NT2/D1 (cell line): Measurements from ENCODE around the gene TPK1.

Experiments
- DNase-seq: peaks from one replicate; pipeline ENCODE4 v3.0.0-alpha.2; 2011; ENCODE audit warnings: low read depth, low spot score
- H3K27me3 ChIP-seq: 2 replicates; pipeline ENCODE4 v1.6.0; 2011; ENCODE audit warnings: mild to moderate bottlenecking; ENCODE audit not compliant: insufficient read length, insufficient read depth
- H3K36me3 ChIP-seq: 2 replicates; pipeline ENCODE4 v1.6.1; 2011; ENCODE audit warnings: mild to moderate bottlenecking, low read length, mixed read lengths; ENCODE audit not compliant: insufficient read depth, insufficient read length
- H3K4me1 ChIP-seq: 2 replicates; pipeline ENCODE4 v1.5.1; 2011; ENCODE audit not compliant: insufficient read depth, insufficient read length
- H3K4me3 ChIP-seq: 2 replicates; pipeline ENCODE4 v1.5.1; 2011; ENCODE audit warnings: low read depth; ENCODE audit not compliant: insufficient read length
- H3K9ac ChIP-seq: 2 replicates; pipeline ENCODE4 v1.6.0; 2011; ENCODE audit warnings: low read depth; ENCODE audit not compliant: insufficient read length
- H3K9me3 ChIP-seq: 2 replicates; pipeline ENCODE4 v1.5.1; 2011; ENCODE audit warnings: mild to moderate bottlenecking, low read length; ENCODE audit not compliant: insufficient read depth
- SUZ12 ChIP-seq: IDR thresholded peaks from 2 replicates; pipeline ENCODE4 v1.6.1; 2011; ENCODE audit not compliant: insufficient read length, insufficient read depth; ENCODE audit errors: extremely low read depth
- YY1 ChIP-seq: IDR thresholded peaks from 2 replicates; pipeline ENCODE4 v1.6.1; 2011; ENCODE audit not compliant: insufficient read length, insufficient read depth
- ZNF274 ChIP-seq: IDR thresholded peaks from 2 replicates; pipeline ENCODE4 v1.6.1; 2011; ENCODE audit warnings: mild to moderate bottlenecking, low read depth, low read length

TPK1 gene

GRCh38 chr7:144777005-144777839 lies 58.6 kb downstream of the TPK1 start:
- H3K4me3 ChIP-seq = no peak overlapping the region
- H3K36me3 ChIP-seq = no peaks in the 10 kb centered on the region
- H3K27me3 ChIP-seq = no peaks in the 10 kb centered on the region
- no peaks in the 10 kb centered on the region for H3K4me1 ChIP-seq
- no peak for DNase-seq
- H3K9me3 ChIP-seq = no peaks in the 10 kb centered on the region
- TF ChIP-seq SUZ12 (no peak), YY1 (no peak), ZNF274 (no peak)
- no peak overlapping the region for H3K9ac ChIP-seq

- H3K9ac ChIP-seq = no peak overlapping the region
- H3K36me3 ChIP-seq = no peaks in the 10 kb centered on the region
- no peaks in the 10 kb centered on the region for H3K27me3 ChIP-seq
- no peak for TF ChIP-seq ZNF274
- TF ChIP-seq YY1 = no peak
- no peak for TF ChIP-seq SUZ12
- no peak overlapping the region for H3K4me3 ChIP-seq
- no peak for DNase-seq
- no peaks in the 10 kb centered on the region for H3K4me1 ChIP-seq
- H3K9me3 ChIP-seq = no peaks in the 10 kb centered on the region
These were observed 59.4 kb downstream of the TPK1 start for GRCh38 chr7:144776447-144776846.

DNA sequence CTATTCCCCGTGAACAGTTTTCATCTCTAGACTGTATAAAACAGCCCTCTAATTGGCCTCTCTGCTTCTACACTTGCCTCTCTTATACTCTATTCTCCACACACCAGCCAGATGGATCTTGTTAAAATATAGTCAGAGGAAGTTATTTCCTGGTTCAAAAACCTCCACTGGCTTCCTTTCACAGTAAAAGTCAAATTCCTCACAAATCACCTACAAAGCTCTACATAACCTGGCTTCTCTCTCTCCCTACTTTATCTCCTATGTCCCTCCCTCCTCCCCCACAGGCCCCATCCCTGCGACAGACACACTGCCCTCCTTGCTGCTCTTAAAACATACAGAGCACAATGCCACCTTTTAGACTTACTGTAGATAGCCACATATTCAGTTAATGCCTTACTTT lies 60.1 kb downstream of the TPK1 start:
- Histone ChIP-seq H3K4me3 (no peak overlapping the region), H3K9ac (no peak overlapping the region), H3K27me3 (no peaks in the 10 kb centered on the region), H3K9me3 (no peaks in the 10 kb centered on the region), H3K4me1 (no peaks in the 10 kb centered on the region), H3K36me3 (no peaks in the 10 kb centered on the region)
- no peak for DNase-seq
- TF ChIP-seq SUZ12 = no peak

DNA sequence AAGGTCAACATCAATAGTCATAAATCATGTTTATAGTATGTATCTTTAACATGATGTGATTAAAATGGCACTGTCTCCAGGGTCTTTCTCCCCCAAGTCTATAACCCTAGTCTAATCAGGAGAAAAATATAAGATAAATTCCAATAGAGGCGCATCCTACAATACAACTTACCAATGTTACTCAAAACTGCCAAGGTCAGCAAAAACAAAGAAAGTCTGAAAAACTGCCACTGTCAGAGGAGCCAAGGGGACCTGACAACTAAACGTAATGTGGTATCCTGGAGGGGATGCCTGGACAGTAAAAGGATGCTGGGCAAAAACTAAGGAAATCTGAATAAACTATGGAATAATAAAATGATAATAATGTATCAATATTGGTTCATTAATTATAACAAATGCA lies 63.9 kb downstream of the TPK1 start:
- no peak for DNase-seq
- H3K4me3 ChIP-seq = no peak overlapping the region
- no peak overlapping the region for H3K9ac ChIP-seq
- no peaks in the 10 kb centered on the region for H3K4me1 ChIP-seq
- H3K36me3 ChIP-seq = no peaks in the 10 kb centered on the region
- no peaks in the 10 kb centered on the region for H3K27me3 ChIP-seq
- TF ChIP-seq SUZ12 = no peak
- no peak for TF ChIP-seq YY1
- TF ChIP-seq ZNF274 = no peak
- no peaks in the 10 kb centered on the region for H3K9me3 ChIP-seq

DNA sequence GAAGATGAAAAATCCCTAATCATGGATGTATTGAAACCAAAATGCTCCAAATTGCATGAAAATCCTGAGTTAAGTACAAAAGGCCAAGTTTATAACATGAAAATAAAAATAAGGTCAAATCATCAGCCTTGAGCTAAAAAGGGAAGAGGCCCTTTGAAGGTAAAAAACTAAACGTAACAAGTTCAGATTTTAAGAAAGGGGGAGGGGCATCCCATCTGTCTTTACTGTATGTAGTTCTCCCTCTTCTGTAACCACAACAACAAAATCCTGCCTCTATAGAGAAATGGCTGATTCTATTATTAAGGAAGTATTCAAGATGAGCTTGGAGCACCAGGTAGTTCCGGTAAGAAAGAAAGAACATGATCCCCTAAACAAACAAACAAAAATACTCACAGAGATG lies 64.7 kb downstream of the TPK1 start:
- H3K4me3 ChIP-seq = no peak overlapping the region
- no peaks in the 10 kb centered on the region for H3K4me1 ChIP-seq
- TF ChIP-seq ZNF274 (no peak), SUZ12 (no peak), YY1 (no peak)
- no peak for DNase-seq
- H3K27me3 ChIP-seq = no peaks in the 10 kb centered on the region
- no peaks in the 10 kb centered on the region for H3K9me3 ChIP-seq
- H3K36me3 ChIP-seq = no peaks in the 10 kb centered on the region
- no peak overlapping the region for H3K9ac ChIP-seq

DNA sequence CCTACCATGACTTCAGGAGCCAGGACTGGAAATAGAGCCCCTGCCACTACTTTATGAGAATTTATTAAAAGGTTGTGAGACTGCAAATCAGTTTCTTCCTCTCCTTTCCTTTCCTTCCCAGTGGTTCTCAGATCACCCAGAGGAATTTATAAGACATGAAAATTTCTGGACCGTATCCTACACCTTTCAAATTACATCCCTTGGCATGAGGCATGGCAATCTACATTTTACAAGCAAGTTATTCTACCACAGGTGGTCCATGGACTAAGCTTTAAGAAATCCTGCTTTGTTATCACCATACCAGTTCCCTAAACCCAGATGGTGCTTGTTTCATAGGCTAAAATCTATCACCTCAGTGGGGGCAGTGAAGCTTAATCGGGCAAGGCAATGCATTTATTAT lies 66.5 kb downstream of the TPK1 start:
- Histone ChIP-seq H3K9ac (no peak overlapping the region), H3K36me3 (no peaks in the 10 kb centered on the region), H3K4me1 (no peaks in the 10 kb centered on the region), H3K9me3 (no peaks in the 10 kb centered on the region), H3K27me3 (no peaks in the 10 kb centered on the region), H3K4me3 (no peak overlapping the region)
- DNase-seq = no peak
- TF ChIP-seq ZNF274 = no peak
- TF ChIP-seq SUZ12 = no peak
- TF ChIP-seq YY1 = no peak

DNA sequence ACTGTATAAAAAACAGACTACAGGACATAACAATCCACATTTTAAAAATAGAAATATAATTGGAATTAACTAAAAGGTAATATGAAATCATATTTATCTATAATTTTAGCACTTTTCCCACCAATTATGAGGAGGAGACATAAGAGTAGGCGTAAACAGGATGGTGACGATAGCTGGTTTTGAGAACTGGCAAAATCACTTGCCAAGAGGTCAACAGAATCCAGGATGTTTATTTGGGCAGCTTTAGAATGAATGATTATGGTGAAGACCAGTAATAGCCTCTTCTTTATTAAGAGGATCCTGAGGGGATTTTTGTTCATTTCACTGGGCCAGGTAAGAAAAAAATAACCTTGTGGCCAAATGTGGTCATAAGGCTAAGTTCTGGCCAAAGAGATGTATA lies 67.2 kb downstream of the TPK1 start:
- Histone ChIP-seq H3K4me1 (no peaks in the 10 kb centered on the region), H3K9ac (no peak overlapping the region), H3K4me3 (no peak overlapping the region), H3K9me3 (no peaks in the 10 kb centered on the region), H3K27me3 (no peaks in the 10 kb centered on the region), H3K36me3 (no peaks in the 10 kb centered on the region)
- TF ChIP-seq YY1 (no peak), SUZ12 (no peak), ZNF274 (no peak)
- DNase-seq = no peak

GRCh38 chr7:144763291-144763690 lies 72.6 kb downstream of the TPK1 start:
- no peak overlapping the region for H3K4me3 ChIP-seq
- no peak for DNase-seq
- H3K36me3 ChIP-seq = no peaks in the 10 kb centered on the region
- no peak overlapping the region for H3K9ac ChIP-seq
- no peaks in the 10 kb centered on the region for H3K9me3 ChIP-seq
- TF ChIP-seq ZNF274 = no peak
- no peak for TF ChIP-seq YY1
- no peak for TF ChIP-seq SUZ12
- no peaks in the 10 kb centered on the region for H3K4me1 ChIP-seq
- no peaks in the 10 kb centered on the region for H3K27me3 ChIP-seq
